Measurements from ENCODE around the gene HMG20A.
"Not testable (repeated sequence)": the region's sequence is repeated elsewhere in the genome, so short reads cannot be mapped to it uniquely, and the experiment has no call there.

The HMG20A gene

DNA sequence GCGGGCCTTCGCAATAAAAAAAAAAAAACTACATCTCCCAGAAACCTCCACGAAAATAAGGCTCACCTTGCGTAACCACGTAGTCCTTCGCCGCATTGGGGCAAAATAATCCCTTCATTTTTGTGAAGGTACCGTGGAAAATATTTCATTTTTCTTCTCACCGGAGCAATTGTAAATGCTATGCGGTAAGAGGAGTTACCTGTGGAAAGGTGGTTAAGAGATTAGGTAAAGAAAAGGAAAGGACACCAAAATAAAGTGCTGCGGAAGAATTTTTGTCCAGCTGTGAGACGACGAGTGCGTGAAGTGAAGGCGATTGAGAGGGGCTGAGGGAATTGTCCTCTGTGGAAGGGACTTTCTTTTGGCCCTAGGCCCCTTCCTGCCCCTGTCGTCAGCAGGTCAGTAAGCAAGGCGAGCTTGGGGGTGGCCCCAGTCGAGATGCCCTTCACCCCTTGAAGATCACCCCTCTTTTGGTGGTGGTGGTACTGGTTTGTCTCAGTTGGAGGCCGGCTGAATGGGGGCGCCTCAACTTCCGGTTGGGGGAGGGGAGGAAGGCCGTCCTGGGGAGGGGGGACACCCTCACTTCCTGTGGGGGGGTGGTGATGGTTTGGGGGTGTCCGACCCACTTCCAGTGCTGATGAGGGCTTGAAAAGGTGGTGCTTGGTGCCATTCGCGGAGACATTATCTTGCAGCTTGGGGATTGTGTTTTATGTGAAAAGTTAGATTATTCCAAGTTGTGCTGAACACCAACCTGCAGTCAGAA lies at the start of gene HMG20A:
HMG20A (plus strand) TSS at position 279 of the 760 bp plus-strand sequence. CDS start 37,520 bp downstream, outside the sequence.
- peak; percentile 75 to 82 for DNase-seq

DNA sequence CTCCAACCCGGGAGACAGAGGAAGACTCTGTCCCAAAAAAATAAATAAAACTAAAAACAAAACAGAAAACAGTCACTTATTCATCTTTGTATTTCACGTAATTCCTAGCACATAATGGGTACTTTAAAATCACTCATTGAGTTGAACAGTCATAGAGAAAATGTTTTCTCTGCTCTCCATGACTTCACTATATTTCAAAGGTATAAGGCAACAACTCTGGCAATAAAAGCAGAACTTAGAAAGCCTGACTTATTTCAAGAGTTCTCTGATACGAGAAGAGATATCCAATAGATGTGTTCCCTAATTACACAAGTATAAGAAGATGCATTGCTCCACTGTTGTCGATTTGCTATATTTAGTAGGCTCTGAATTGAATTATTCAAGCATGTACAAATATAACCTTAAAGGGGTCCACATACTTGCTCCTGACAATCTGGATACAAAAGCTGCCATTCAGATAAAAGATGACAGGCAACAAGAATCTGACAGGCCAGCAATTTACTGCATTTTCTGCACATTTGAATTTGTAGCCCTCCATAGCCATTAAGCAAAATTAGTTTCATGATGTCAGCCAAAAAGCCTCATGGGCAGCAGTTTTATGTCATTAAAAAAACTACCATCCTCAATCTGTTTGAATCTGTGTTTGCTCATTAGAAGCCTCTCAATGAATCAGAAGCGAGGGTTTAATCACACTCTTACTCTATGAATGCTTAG lies 48.7 kb upstream of the HMG20A start:
- DNase-seq: no peak

DNA sequence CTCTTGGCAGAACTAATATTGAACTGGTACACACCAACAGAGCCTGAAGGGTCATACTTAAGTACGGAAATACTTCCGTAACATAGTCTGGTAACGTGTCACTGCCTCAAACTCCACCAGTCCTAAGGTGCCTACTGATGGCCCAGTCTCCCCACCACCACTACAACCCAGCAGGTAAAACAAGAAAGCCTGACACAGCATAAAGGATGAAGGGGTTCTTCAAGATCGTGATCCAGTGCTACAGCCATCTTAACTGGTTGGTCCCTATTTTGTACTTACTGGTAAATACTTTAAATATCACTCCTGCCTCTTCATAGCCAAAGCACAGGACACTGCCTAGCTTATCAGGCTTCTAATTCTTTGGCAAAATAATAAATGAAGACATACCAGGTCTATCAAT lies 47.2 kb upstream of the HMG20A start:
- DNase-seq: no peak

DNA sequence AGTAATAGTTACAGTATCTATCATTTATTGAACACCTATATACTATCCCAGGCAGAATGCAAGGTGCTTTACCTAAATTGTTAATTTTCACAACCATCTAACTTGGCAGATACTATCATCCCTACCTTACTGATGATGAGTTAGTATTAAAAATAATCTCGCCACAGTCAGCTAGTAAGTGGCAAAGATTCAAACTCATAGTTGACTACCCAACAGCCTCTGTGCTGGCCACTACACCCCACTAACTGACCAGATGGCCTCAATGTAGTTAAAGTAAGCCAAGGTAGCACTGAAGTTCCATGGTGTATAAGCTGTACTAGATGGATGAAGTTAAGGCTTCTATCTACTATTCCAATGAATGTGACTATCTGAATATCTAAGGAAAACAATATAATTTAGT lies 45.6 kb upstream of the HMG20A start:
- DNase-seq: no peak

DNA sequence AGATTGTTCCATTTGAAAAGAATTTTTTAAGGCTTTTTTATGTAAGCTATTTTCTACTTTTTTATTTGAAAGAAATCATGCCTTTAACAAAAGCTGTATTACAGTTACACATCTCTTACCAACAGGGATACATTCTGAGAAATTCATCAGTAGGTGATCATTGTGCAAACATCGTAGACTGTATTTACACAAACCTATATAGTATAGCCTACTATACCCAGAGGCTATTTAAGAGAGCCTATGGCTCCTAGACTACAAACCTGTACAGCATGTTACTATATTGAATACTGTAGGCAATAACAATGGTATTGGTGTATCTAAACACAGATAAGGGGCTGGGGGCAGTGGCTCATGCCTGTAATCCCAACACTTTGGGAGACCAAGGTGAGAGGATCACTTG lies 43.9 kb upstream of the HMG20A start:
- DNase-seq: no peak

DNA sequence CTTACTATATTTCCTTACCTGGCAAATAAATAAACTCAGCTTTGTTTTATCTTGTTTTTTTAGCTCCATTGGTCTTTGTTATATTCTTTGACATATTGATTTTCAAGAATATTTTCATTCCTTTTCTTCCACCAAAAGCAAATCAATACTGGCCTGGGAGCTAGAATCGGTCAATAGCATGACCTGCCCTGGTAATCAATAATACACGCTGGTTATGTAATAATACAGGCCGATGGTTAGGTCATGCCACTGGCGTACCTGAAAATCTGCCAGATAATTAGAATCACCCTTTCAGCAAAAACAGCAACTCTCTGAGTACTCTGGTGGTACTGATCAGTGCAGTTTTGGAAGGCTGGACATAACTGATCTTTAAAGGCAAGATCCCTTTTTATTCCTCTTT lies 40.7 kb upstream of the HMG20A start:
- DNase-seq: no peak

DNA sequence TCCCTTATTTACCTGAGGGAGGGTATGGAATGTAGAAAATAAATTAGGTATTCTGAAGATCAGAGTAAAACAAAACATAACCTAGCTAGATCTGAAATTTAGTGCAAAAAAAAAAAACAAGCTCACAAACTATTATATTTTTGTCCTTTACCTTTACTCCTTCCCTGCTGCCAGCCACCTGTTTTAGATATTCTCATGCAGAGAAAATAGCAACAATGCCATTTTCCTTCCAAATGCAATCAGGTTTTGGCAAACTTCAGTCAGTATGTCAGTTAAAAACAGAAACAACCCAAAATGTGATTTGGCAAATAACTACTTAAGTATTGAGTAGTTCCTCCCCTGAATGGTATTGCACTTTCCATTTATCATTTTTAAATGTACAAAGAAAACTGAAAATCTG lies 36.6 kb upstream of the HMG20A start:
- no peak for DNase-seq

DNA sequence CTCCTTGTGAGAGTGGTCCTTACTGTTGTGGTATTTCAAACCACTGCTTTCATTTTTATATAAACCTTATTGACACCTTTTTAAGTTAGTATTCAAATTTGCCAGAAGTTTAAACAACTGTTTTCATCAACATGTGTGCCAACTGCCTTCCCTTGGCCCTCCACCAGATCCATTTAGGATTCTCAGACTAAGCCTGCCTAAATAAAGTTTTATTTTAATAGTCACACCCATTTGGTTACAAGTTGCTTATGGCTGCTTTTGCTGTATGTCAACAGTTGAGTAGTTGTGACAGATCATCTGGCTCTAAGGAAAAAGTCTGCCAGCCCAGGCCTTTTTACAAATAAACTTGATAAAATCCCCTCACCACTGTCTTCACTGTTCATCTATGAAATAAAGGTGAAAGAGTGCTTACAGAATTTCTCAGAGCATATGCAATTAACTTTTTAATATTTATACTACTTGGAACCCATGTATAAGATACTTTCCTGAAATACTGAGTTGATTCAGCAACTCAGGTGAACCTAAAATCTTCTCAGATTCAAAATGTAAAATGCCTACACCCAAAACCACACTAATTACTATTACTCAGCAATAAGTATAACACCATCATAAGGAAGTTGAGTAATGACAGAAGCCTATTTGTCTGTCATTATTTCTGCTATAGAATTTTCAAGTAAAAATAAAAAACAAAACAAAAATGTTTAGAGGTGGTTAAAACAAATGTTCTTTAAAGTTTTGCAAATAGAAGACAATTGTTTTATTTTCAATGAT lies 35.9 kb upstream of the HMG20A start:
- DNase-seq: no peak

DNA sequence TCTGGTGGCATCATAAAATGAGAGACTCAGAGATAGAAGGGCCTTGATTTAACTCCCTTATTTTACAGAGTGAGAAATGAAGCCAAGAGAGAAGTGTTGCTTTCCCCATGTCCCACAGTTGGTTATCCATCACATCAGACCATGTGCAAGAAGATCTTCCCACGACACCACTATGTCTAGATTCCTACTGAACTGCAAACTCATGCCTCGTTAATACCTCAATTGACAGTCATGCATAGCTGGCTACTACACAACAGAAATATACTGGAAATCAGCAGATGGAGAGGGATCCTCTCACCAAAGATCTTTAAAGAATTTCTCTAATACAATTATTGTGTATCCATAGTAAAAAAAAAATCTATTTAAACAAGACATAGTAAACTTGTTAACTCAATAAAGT lies 34.1 kb upstream of the HMG20A start:
- no peak for DNase-seq

DNA sequence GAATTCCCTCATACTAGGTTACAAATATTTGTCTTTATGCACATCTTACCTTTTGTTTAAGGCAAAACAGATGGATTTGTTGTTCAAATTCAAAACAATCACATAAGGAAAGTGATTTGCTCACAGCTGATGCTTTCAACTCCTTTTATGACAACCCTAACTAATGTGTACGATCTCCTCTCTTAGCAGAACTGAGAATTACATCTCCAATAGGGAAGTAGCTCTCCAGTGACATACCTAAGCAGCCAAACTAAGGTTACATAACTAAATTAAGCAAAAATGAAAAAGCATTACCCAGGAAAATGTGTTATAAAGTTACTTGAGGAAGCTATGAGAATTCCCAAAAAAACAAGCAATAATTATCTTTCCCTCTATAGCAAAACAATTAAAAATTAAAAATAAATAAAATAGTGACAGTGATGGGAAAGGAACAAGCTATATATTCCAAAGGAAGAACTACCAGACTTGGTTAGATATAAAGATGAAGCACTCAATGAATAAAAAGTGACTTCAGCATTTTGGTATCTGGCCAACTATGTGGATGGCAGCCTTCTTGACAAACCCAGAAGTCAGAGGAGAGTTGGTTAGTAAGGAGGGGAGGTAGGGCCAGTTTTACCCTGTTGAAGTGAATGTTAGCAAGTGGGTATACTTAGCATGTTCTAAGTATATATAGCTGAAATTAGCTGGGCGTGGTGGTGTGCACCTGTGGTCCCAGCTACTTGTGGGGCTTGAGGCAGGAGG lies 33.2 kb upstream of the HMG20A start:
- no peak for DNase-seq

DNA sequence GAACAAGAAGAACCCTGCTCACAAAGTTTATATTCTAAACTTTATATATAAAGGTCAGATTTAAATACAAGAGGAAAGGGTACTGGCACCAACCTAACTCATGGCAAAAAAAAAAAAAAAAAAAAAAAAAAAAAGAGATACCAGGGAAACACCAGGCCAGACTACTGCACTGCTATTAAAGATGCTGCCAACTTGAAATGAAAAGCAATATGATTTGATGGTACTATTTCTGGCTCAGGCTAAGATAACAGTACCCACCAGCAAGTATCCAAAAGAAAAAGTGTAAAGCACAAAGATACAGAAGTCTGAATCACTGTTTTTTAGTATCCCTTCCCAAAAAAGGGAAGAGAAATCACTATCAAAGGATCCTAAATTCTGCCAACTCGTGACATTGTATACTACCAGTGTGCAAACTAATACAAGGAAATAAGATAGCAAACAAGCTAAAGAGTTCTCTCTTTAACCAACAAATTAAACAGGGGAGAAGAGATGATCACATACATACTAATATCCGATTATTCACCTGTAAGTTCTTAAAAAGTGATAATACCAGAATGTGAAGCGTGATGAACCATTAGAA lies 29.2 kb upstream of the HMG20A start:
- no peak for DNase-seq

DNA sequence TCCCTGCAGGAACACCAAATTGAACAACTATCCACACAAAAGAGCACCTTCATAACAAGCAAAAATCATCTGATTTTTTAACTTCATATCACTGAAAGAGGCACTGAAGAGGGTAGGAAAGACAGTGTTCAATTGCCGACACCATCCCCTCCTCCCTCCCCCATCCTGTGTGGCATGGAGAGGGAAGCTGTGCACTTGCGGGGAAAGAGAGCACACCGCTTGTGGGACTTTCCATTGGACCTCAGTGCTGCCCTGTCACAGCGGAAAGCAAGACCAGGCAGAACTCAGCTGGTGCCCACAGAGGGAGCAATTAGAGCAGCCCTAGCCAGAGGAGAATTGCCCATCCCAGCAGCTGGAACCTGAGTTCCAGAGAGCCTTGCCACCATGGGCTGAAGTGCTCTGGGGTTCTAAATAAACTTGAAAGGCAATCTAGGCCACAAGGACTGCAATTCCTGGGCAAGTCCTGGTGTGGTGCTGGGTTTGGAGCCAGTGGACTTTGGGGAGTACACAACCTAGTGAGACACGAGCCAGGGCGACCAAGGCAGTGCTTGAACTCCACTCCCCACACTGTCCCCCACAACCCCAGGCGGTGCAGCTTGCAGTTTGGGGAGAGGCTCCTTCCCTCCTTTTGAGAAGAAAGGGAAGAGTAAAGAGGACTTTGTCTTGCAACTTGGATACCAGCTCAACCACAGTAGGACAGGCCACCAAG lies 27.8 kb upstream of the HMG20A start:
- DNase-seq: no peak

DNA sequence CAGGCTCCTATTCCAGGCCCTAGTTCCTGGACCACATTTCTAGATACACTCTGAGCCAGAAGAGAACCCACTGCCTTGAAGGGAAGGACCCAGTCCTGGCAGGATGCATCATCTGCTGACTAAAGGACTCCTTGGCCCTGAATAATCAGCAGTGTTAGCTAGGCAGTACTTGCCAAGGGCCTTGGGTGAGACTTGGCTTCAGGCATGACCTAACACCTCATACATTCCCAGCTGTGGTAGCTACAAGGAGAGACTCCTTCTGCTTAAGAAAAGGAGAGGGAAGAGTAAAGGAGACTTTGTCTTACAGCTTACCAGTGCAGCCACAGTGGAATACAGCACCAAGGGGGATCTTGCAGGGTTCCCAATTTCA lies 27.2 kb upstream of the HMG20A start:
- DNase-seq: no peak

DNA sequence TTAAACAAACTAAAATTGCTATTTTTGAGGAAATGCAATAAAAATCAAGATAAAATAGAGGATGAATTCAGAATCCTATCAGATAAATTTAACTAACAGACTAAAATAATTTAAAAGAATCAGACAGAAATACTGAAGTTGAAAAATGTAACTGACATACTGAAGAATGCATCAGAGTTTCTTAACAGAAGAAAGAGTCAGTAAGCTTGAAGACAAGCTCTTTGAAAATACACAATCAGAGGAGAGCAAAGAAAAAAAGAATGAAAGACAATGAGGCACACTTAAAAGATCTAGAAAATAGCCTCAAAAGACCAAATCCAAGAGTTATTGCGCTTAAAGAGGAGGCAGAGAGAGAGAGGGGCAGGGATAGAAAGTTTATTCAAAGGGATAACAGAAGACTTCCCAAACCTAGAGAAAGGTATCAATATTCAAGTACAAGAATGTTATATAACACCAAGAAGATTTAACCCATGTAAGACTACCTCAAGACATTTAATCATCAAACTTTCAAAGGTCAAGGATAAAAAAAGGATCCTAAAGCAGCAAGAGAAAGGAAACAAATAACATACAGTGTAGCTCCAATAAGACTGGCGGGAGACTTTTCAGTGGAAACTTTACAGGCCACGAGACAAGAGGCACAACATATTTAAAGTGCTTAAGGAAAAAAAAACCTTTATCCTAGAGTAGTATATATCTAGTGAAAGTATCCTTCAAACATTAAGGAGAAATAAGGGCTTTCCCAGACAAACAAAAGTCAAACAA lies 25.5 kb upstream of the HMG20A start:
- DNase-seq: no peak

DNA sequence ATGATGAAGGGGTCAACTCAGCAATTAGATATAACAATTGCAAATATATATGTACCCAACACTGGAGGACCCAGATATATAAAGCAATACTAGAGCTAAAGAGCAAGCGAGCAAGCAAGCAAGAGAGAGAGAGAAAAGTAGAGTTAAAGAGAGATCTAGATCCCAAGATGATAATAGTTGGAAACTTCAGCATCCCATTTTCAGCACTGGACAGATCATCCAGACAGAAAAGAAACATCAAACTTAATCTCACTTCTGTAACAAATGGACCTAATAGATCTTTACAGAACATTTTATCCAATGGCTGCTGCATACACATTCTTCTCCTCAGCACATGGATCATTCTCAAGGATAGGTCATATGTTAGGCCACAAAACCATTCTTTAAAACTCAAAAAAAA lies 24.0 kb upstream of the HMG20A start:
- DNase-seq: no peak

DNA sequence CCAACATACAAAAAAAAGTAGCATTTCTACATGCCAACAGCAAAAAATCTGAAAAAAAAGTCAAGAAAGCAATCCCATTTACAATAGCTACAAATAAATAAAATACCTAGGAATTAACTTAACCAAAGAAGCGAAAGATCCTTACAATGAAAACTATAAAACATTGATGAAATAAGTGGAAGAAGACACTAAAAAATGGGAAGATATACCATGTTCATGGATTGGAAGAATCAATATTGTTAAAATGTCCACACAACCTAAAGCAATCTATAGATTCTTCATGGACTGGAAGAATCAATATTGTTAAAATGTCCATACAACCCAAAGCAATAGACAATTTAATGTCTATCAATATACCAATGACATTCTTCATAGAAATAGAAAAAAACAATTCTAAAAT lies 21.8 kb upstream of the HMG20A start:
- DNase-seq: no peak

DNA sequence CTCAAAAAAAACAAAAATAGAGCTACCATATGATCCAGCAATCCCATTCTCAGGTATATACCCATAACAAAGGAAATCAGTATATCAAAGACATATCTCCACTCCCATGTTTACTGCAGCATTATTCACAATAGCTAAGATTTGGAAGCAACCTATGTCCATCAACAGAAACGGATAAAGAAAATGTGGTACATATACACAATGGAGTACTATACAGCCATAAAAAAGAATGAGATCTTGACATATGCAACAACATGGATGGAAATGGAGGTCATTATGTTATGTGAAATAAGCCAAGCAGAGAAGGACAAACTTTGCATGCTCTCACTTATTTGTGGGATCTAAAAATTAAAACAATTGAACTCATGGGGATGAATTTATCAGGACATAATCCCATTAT lies 20.4 kb upstream of the HMG20A start:
- no peak for DNase-seq

DNA sequence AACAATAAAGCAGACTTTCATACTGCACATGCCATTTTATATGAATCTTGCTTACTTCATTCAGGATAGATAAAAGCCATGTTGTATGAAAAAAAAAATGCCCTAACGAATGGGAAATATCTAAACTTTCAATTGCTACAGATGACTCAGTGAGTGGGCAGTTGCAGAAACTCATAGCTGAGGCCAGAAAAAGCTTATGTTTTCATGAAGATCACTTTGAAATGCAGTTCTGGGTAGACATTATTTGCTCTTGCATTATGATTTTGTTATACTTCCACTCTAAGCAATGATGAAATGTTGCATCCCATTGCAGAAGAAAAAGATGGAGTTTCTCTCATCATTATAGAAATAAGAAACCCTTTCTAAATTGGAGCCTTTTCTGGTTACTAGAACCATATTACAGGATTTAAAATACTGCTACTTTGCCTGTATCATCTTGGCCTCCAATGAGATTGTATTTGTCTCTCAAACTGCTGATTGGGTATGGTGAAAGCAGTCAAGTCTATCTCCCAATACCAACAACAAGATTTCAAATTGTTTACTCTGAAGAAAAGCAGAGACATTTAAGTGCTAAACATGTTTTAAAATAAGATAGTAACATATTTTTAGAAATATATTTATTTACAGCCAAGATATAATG lies 17.8 kb upstream of the HMG20A start:
- DNase-seq: no peak

DNA sequence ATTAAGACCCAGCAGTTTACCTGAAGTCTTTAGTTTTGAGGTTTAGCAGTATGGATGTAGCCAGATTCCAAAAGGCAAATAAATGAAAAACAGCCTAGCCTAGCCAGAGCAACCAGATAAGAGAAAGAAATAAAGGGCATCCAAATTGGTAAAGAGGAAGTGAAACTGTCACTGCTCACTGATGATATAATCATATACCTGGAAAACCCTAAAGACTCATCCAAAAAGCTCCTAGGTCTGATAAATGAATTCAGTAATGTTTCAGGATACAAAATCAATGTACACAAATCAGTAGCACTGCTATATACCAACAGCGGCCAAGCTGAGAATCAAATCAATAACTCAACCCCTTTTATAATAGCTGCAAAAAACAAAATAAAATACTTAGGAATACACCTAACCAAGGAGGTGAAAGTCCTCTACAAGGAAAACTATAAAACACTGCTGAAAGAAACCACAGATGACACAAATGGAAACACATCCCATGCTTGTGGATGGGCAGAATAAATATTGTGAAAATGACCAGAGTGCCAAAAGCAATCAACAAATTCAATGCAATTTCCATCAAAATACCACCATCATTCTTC lies 14.4 kb upstream of the HMG20A start:
- DNase-seq: not testable (repeated sequence)

DNA sequence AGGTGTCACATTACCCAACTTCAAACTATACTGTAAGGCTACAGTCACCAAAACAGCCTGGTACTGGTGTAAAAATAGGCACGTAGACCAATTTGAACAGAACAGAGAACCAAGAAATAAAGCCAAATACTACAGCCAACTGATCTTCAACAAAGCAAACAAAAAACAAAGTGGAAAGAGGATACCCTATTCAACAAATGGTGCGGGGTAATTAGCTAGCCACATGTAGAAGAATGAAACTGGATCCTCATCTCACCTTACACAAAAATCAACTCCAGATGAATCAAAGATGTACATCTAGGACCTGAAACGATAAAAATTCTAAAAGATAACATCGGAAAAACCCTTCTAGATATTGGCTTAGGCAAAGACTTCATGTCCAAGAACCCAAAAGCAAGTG lies 13.8 kb upstream of the HMG20A start:
- DNase-seq: no peak
